T-cell (primary cell): ENCODE results near the gene RASGRP2. TPM values are rescaled to one million over a fixed set of nuclear protein-coding genes. Genes with fewer than 3 reads are reported as not detected.

Experiments
- ATAC-seq, 4 experiments: fragments of 200-7000 bp in 3 of 4; fragments of 150-1000 bp in 1 of 4; cut with Tn5 transposase; replicated peaks in 1 of 4; 1 replicate in 3 of 4; 2 replicates in 1 of 4; pipeline ENCODE4 v1.10.0; 2021; ENCODE audit warnings: moderate library complexity in 3 of 4, mild to moderate bottlenecking in 2 of 4, moderate number of reproducible peaks in 1 of 4
- CTCF ChIA-PET, 2 donors: fragments of 300-600 bp; sonication (Branson Sonifier 250); formaldehyde crosslinking; loops; one replicate each; lab custom pipeline; 2022; ENCODE audit warnings: antibody characterized with exemption in 2 of 2; lab: Charles Lee
- POLR2A ChIA-PET, 2 donors: fragments of 300-600 bp; sonication (Branson Sonifier 250); formaldehyde crosslinking; loops; one replicate each; lab custom pipeline; 2022; ENCODE audit warnings: antibody characterized with exemption in 2 of 2; lab: Charles Lee
- DNase-seq, 35 experiments: peaks; one replicate each; pipeline versions ENCODE4 v3.0.0 to v3.0.0-alpha.2; 2013 to 2023
- H3K27ac ChIP-seq: one replicate; pipeline ENCODE4 v1.5.1; 2013; ENCODE audit warnings: low read length
- H3K27me3 ChIP-seq, 2 experiments: replicated peaks in 1 of 2; 1 replicate in 1 of 2; 2 replicates in 1 of 2; pipeline versions ENCODE4 v1.6.1 to v1.7.0; 2013; ENCODE audit warnings: low read length in 1 of 2, mixed read lengths in 1 of 2; ENCODE audit not compliant: control insufficient read depth in 2 of 2, insufficient read depth in 2 of 2; ENCODE audit errors: extremely low read depth in 1 of 2
- H3K36me3 ChIP-seq, 2 donors: 1 replicate in 1 of 2; 2 replicates in 1 of 2; pipeline versions ENCODE4 v1.6.1 to v1.7.0; 2013; ENCODE audit warnings: low read length in 1 of 2; ENCODE audit not compliant: control insufficient read depth in 2 of 2, insufficient read depth in 1 of 2; ENCODE audit errors: extremely low read depth in 1 of 2
- H3K4me1 ChIP-seq, 2 experiments: 1 replicate in 1 of 2; 2 replicates in 1 of 2; pipeline versions ENCODE4 v1.6.1 to v1.7.0; 2013; ENCODE audit warnings: low read length in 2 of 2, mixed read lengths in 1 of 2; ENCODE audit not compliant: insufficient read depth in 2 of 2, control insufficient read depth in 1 of 2; ENCODE audit errors: extremely low read depth in 1 of 2
- H3K4me3 ChIP-seq, 2 donors: 1 replicate in 1 of 2; 2 replicates in 1 of 2; pipeline versions ENCODE4 v1.5.1 to v1.7.0; 2013; ENCODE audit warnings: mild to moderate bottlenecking in 2 of 2, low read length in 1 of 2, moderate library complexity in 1 of 2; ENCODE audit not compliant: control insufficient read depth in 1 of 2; ENCODE audit errors: extremely low read depth in 1 of 2
- H3K9me3 ChIP-seq: 2 replicates; pipeline ENCODE4 v1.7.0; 2013
- H3K27ac Mint-ChIP-seq, 2 donors: one replicate each; pipeline ENCODE4 v1.8.0; 2020 to 2021; ENCODE audit warnings: mild to moderate bottlenecking in 2 of 2, mixed read lengths in 2 of 2
- H3K27me3 Mint-ChIP-seq, 2 donors: one replicate each; pipeline ENCODE4 v1.8.0; 2021 to 2022; ENCODE audit warnings: mixed read lengths in 2 of 2
- H3K36me3 Mint-ChIP-seq: one replicate; pipeline ENCODE4 v1.8.0; 2021; ENCODE audit warnings: mixed read lengths
- H3K4me1 Mint-ChIP-seq, 3 donors: one replicate each; pipeline ENCODE4 v1.8.0; 2020 to 2022; ENCODE audit warnings: mixed read lengths in 3 of 3, mild to moderate bottlenecking in 1 of 3
- H3K4me3 Mint-ChIP-seq, 3 donors: one replicate each; pipeline ENCODE4 v1.8.0; 2020 to 2022; ENCODE audit warnings: mild to moderate bottlenecking in 3 of 3, mixed read lengths in 3 of 3, moderate library complexity in 3 of 3
- H3K9me3 Mint-ChIP-seq, 3 donors: one replicate each; pipeline ENCODE4 v1.8.0; 2020 to 2022; ENCODE audit warnings: mixed read lengths in 3 of 3
- WGBS: methylation state at CpG from one replicate; pipeline ENCODE4 v1.1.5; 2013; ENCODE audit warnings: missing lambda C conversion rate; ENCODE audit not compliant: insufficient coverage; 5-methylcytosine and 5-hydroxymethylcytosine counted together
- total RNA-seq, 35 experiments: library from RNA in 6 of 35; stranded (reverse) in 6 of 35; fragments of 120-200 nt in 1 of 35; gene quantifications; one replicate each; pipeline versions ENCODE4 v1.2.1 to v1.2.4 and lab custom pipeline; 2013 to 2026

The RASGRP2 gene
- total RNA-seq, 5 donors from 2014 or later (not counting 1 experiment from before 2014, with no cell fraction given): 574 to 767 (median 656) TPM

DNA sequence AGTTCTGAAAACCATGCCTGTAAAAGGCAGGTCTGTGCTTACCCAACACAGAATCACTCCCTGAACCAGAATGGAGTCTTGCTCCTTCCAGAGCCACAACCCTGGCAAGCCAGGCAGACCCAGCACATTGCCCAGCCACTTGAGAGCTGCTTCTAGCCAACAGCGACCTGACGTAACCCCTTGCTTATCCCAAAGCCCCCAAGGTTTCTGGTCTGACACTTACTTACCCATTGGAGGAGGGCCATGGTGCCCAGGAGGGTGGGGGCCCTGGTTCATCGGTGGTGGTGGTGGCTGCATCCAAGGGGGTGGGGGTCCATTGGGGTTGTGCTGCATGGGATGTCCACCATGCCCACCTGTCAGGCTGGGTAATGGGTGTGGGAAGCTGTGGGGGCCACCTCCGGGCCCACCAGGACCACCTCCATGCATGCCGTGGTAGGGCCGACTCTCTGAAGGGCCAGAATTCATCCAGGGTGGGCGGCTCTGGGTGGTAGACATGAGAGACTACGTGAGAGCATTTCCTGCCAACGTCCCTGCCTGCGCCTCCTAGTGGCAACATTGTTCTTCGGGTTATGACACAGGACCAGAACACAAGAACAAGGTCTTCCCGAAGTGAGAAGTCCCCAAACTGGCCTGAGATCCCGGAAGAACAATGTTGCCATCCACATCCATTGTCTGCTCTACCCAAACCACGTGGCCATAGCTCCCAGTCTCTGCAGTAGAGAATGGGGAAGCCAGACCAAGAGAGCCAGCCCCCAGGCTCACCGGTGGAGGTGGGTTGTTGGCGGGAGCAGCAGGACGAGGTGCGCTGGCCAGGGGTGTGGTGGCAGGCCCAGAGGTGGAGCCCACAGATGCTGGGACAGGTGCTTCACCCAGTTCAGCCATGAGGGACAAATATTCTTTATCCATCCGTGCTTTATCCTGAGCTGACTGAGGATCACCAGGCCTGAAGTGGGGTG, 23.7 kb upstream of the RASGRP2 start:
- Histone ChIP-seq H3K9me3 (no peaks in the 10 kb centered on the region), H3K27ac (peak overlapping the region; percentile 60), H3K4me1 (peaks cover 57 to 87% of the 10 kb centered on the region in 2 experiments), H3K36me3 (peaks cover 8 to 84% of the 10 kb centered on the region in 2 donors), H3K27me3 (no peaks in the 10 kb centered on the region), H3K4me3 (peak overlapping the region in 1 of 2 donors; percentile 3)
- Mint-ChIP-seq H3K4me1 (peaks cover 90 to 95% (median 93%) of the 10 kb centered on the region in 3 donors), H3K27me3 (no peaks in the 10 kb centered on the region), H3K36me3 (peaks cover 81% of the 10 kb centered on the region), H3K4me3 (peak overlapping the region; percentile 47 to 86 (median 47)), H3K27ac (peak overlapping the region; percentile 93 to 94), H3K9me3 (no peaks in the 10 kb centered on the region)
- 9% methylated on average over 9 of the region's 19 CpGs for WGBS
- ATAC-seq: peak; percentile 22 to 25 (median 24)
- CTCF ChIA-PET: interaction anchor here in 1 of 2 donors (1.3 kb wide), 1 partner anchor 11 kb away, joined by 4 read pairs; the partner anchor contains the start of gene SF1
- peak; percentile 57 to 89 (median 79) for DNase-seq
- POLR2A ChIA-PET: interaction anchor here (0.6 to 0.9 kb wide), 5 partner anchors 9 to 1852 kb away, joined by 3 to 6 read pairs (median 3); partner anchors contain the start of gene SF1 (in 1 of the 2)

DNA sequence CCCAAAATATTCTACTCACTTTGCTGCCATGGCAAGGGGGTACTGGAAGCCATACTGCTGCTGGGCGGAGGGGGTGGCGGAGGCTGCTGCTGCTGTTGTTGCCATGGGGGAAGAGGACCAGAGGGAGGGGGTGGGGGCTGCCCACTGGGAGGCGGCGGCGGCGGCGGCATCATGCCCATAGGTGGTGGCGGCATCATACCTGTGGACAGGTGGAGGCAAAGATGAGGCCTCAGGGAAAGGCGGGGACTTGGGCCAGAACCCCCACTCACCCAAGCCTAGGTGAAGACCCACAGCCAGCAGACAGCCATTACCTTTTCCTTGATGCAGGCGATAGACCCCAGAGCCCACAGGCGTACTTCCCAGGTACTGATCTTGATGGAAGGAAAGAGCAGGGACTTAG, 22.9 kb upstream of the RASGRP2 start:
- ChIA-PET POLR2A (no interaction called here), CTCF (no interaction called here)
- Mint-ChIP-seq H3K36me3 (peaks cover 80% of the 10 kb centered on the region), H3K4me3 (peak overlapping the region in 1 of 3 donors; percentile 86), H3K4me1 (peaks cover 90 to 95% (median 93%) of the 10 kb centered on the region in 3 donors), H3K9me3 (no peaks in the 10 kb centered on the region), H3K27me3 (no peaks in the 10 kb centered on the region), H3K27ac (peak overlapping the region; percentile 93 to 94)
- peak overlapping the region; percentile 60 for H3K27ac ChIP-seq
- H3K27me3 ChIP-seq: no peaks in the 10 kb centered on the region
- no peak for ATAC-seq
- 93% methylated on average over 4 of the region's 11 CpGs for WGBS
- no peak overlapping the region for H3K4me3 ChIP-seq
- no peaks in the 10 kb centered on the region for H3K9me3 ChIP-seq
- DNase-seq: no peak
- H3K36me3 ChIP-seq: peaks cover 8 to 83% of the 10 kb centered on the region in 2 donors
- peaks cover 56 to 91% of the 10 kb centered on the region in 2 experiments for H3K4me1 ChIP-seq

- H3K4me1 Mint-ChIP-seq: peaks cover 90 to 95% (median 92%) of the 10 kb centered on the region in 3 donors
- ATAC-seq: no peak
- peak overlapping the region in 2 of 3 donors; percentile 37 to 86 for H3K4me3 Mint-ChIP-seq
- Histone ChIP-seq H3K27me3 (no peaks in the 10 kb centered on the region), H3K36me3 (peaks cover 11 to 79% of the 10 kb centered on the region in 2 donors), H3K4me1 (peaks cover 58 to 96% of the 10 kb centered on the region in 2 experiments), H3K9me3 (no peaks in the 10 kb centered on the region), H3K27ac (no peak overlapping the region), H3K4me3 (no peak overlapping the region)
- H3K27me3 Mint-ChIP-seq: no peaks in the 10 kb centered on the region
- ChIA-PET POLR2A (interaction anchor here in 1 of 2 donors (0.6 to 1.5 kb wide), 2 partner anchors 9 to 19 kb away, joined by 4 to 12 read pairs; no protein-coding TSS in a partner anchor), CTCF (interaction anchor here in 1 of 2 donors (0.9 kb wide), 1 partner anchor 10 kb away, joined by 4 read pairs; no protein-coding TSS in a partner anchor)
- H3K36me3 Mint-ChIP-seq: peaks cover 72% of the 10 kb centered on the region
- 82% methylated on average over 11 of the region's 42 CpGs for WGBS
- H3K27ac Mint-ChIP-seq: peak overlapping the region; percentile 88 to 97
- DNase-seq: no peak
- H3K9me3 Mint-ChIP-seq: no peaks in the 10 kb centered on the region
Observed at GRCh38 chr11:64765851-64766665, 22.1 kb upstream of the RASGRP2 start.

GRCh38 chr11:64765291-64765850, 21.4 kb upstream of the RASGRP2 start:
- H3K4me1 Mint-ChIP-seq: peaks cover 90 to 95% (median 92%) of the 10 kb centered on the region in 3 donors
- WGBS: 93% methylated on average over 8 of the region's 30 CpGs
- ChIA-PET POLR2A (interaction anchor here (1.5 to 2.2 kb wide), 2 partner anchors 13 to 18 kb away, joined by 12 to 17 read pairs; partner anchors contain the start of gene SF1 (in 1 of the 2)), CTCF (interaction anchor here in 1 of 2 donors (1.6 kb wide), 1 partner anchor 13 kb away, joined by 8 read pairs; the partner anchor contains the start of gene SF1)
- Histone ChIP-seq H3K9me3 (no peaks in the 10 kb centered on the region), H3K27ac (peak overlapping the region; percentile 74), H3K4me1 (peaks cover 64 to 98% of the 10 kb centered on the region in 2 experiments), H3K36me3 (peaks cover 11 to 75% of the 10 kb centered on the region in 2 donors), H3K27me3 (no peaks in the 10 kb centered on the region), H3K4me3 (no peak overlapping the region)
- no peaks in the 10 kb centered on the region for H3K9me3 Mint-ChIP-seq
- peak overlapping the region; percentile 70 to 86 (median 76) for H3K4me3 Mint-ChIP-seq
- H3K27me3 Mint-ChIP-seq: no peaks in the 10 kb centered on the region
- no peak for ATAC-seq
- DNase-seq: no peak
- H3K27ac Mint-ChIP-seq: peak overlapping the region; percentile 88 to 97
- peaks cover 65% of the 10 kb centered on the region for H3K36me3 Mint-ChIP-seq

- H3K4me3 Mint-ChIP-seq: peak overlapping the region; percentile 70 to 86 (median 76)
- peak overlapping the region; percentile 74 for H3K27ac ChIP-seq
Observed at GRCh38 chr11:64764753-64765152, 20.8 kb upstream of the RASGRP2 start.

More at GRCh38 chr11:64764753-64765152, 20.8 kb upstream of the RASGRP2 start:
- no peaks in the 10 kb centered on the region for H3K27me3 ChIP-seq
- no peak for DNase-seq
- no peak for ATAC-seq
- WGBS: 39% methylated on average over 4 of the region's 8 CpGs
- peak overlapping the region in 1 of 2 donors; percentile 2 for H3K4me3 ChIP-seq
- peaks cover 11 to 69% of the 10 kb centered on the region in 2 donors for H3K36me3 ChIP-seq
- POLR2A ChIA-PET: interaction anchor here (1.5 to 3.0 kb wide), 3 partner anchors 8 to 18 kb away, joined by 12 to 17 read pairs (median 15); partner anchors contain the start of gene SF1 (in 1 of the 2)
- peaks cover 70 to 98% of the 10 kb centered on the region in 2 experiments for H3K4me1 ChIP-seq
- no peaks in the 10 kb centered on the region for H3K9me3 Mint-ChIP-seq
- no peaks in the 10 kb centered on the region for H3K9me3 ChIP-seq
- H3K36me3 Mint-ChIP-seq: peaks cover 61% of the 10 kb centered on the region
- CTCF ChIA-PET: interaction anchor here (0.6 to 1.8 kb wide), 7 partner anchors 7 to 1842 kb away, joined by 3 to 9 read pairs (median 5); partner anchors contain the start of genes RASGRP2 (in 1 of the 2) and SF1 (in 1 of the 2)
- H3K27ac Mint-ChIP-seq: peak overlapping the region; percentile 88 to 97
- peaks cover 93 to 96% (median 94%) of the 10 kb centered on the region in 3 donors for H3K4me1 Mint-ChIP-seq
- no peaks in the 10 kb centered on the region for H3K27me3 Mint-ChIP-seq
